H1 (cell line): Measurements from ENCODE around the gene FMOD. TPM values are rescaled to one million over a fixed set of nuclear protein-coding genes. Genes with fewer than 3 reads are reported as not detected.

Experiments
- CTCF ChIA-PET: fragments of 300-600 bp; sonication (Branson Sonifier 250); formaldehyde crosslinking; loops from one replicate; lab custom pipeline; 2021; ENCODE audit not compliant: partially characterized antibody; lab: Charles Lee
- POLR2A ChIA-PET: fragments of 300-600 bp; sonication (Branson Sonifier 250); formaldehyde crosslinking; loops from one replicate; lab custom pipeline; 2021; ENCODE audit warnings: inconsistent platforms; ENCODE audit not compliant: partially characterized antibody; lab: Charles Lee
- DNase-seq, 2 experiments: peaks; one replicate each; pipeline versions ENCODE4 v3.0.0 to v3.0.0-alpha.2; 2010 to 2022; ENCODE audit warnings: low spot score in 2 of 2, low read depth in 1 of 2, mixed read lengths in 1 of 2
- FAIRE-seq: peaks from 2 replicates; lab custom pipeline; 2011; peaks lifted over from hg19 to GRCh38; lab: Jason Lieb, UNC
- H2AFZ ChIP-seq: 2 replicates; pipeline ENCODE4 v1.8.1; 2012; ENCODE audit warnings: low read length, inconsistent platforms
- H2AK5ac ChIP-seq: 2 replicates; pipeline ENCODE4 v1.6.1; 2013; ENCODE audit warnings: low read depth, low read length
- H2BK120ac ChIP-seq: replicated peaks from 2 replicates; pipeline ENCODE3; 2013; ENCODE audit warnings: low read depth, low read length, inconsistent platforms
- H2BK12ac ChIP-seq: 2 replicates; pipeline ENCODE4 v1.6.1; 2013; ENCODE audit warnings: low read depth, low read length
- H2BK15ac ChIP-seq: 2 replicates; pipeline ENCODE4 v1.6.1; 2013; ENCODE audit warnings: low read length
- H2BK20ac ChIP-seq: 2 replicates; pipeline ENCODE4 v1.6.1; 2013; ENCODE audit warnings: low read length
- H2BK5ac ChIP-seq: 2 replicates; pipeline ENCODE4 v1.6.1; 2013; ENCODE audit warnings: low read depth, low read length
- H3K14ac ChIP-seq: 2 replicates; pipeline ENCODE4 v1.6.1; 2013; ENCODE audit warnings: inconsistent platforms; ENCODE audit not compliant: insufficient read length
- H3K18ac ChIP-seq: 2 replicates; pipeline ENCODE4 v1.6.1; 2013; ENCODE audit warnings: low read length; ENCODE audit errors: extremely low read depth
- H3K23ac ChIP-seq: 2 replicates; pipeline ENCODE4 v1.6.1; 2013; ENCODE audit warnings: inconsistent platforms; ENCODE audit not compliant: insufficient read length
- H3K23me2 ChIP-seq: 2 replicates; pipeline ENCODE4 v1.6.1; 2013; ENCODE audit warnings: low read depth, low read length
- H3K27ac ChIP-seq: 2 replicates; pipeline ENCODE4 v1.6.1; 2011; ENCODE audit warnings: low read depth, low read length, inconsistent platforms
- H3K27me3 ChIP-seq, 4 experiments: replicated peaks in 1 of 4; 1 replicate in 1 of 4; 2 replicates in 3 of 4; pipeline versions ENCODE4 v1.6.1 to v1.8.1; 2011 to 2013; ENCODE audit warnings: low read length in 3 of 4, mild to moderate bottlenecking in 3 of 4, inconsistent platforms in 2 of 4, mixed read lengths in 2 of 4, moderate library complexity in 1 of 4; ENCODE audit not compliant: control insufficient read depth in 3 of 4, insufficient read depth in 3 of 4; ENCODE audit errors: extremely low read depth in 1 of 4
- H3K36me3 ChIP-seq, 4 experiments: 2 replicates each; pipeline versions ENCODE4 v1.6.1 to v1.8.1; 2011 to 2013; ENCODE audit warnings: mild to moderate bottlenecking in 4 of 4, low read length in 3 of 4, moderate library complexity in 2 of 4, control low read depth in 1 of 4, inconsistent platforms in 1 of 4; ENCODE audit not compliant: insufficient read depth in 4 of 4, control insufficient read depth in 2 of 4
- H3K4ac ChIP-seq: replicated peaks from 2 replicates; pipeline ENCODE3; 2013; ENCODE audit warnings: low read length, low read depth, mixed read lengths, inconsistent platforms; ENCODE audit not compliant: insufficient read length
- H3K4me1 ChIP-seq, 4 experiments: replicated peaks in 1 of 4; 1 replicate in 1 of 4; 2 replicates in 3 of 4; pipeline versions ENCODE4 v1.6.1 to v1.8.1; 2011 to 2013; ENCODE audit warnings: low read length in 3 of 4, inconsistent platforms in 2 of 4, mixed read lengths in 1 of 4; ENCODE audit not compliant: insufficient read depth in 4 of 4, control insufficient read depth in 3 of 4
- H3K4me2 ChIP-seq, 2 experiments: 2 replicates each; pipeline versions ENCODE4 v1.6.1 to v1.8.1; 2011 to 2013; ENCODE audit warnings: low read depth in 2 of 2, low read length in 2 of 2, control low read depth in 1 of 2, inconsistent platforms in 1 of 2, mild to moderate bottlenecking in 1 of 2; ENCODE audit not compliant: insufficient read depth in 1 of 2
- H3K4me3 ChIP-seq, 4 experiments: fragments of 200-600, 300-600 bp in 1 of 4; sonication (generic), shearing (Covaris generic), sonication (Bioruptor Twin) in 1 of 4; 2 replicates each; pipeline versions ENCODE4 v1.5.1 to v1.8.1; 2011 to 2016; ENCODE audit warnings: low read length in 4 of 4, low read depth in 3 of 4, control low read depth in 2 of 4, inconsistent platforms in 2 of 4, mild to moderate bottlenecking in 2 of 4, mixed read lengths in 1 of 4, moderate library complexity in 1 of 4; ENCODE audit not compliant: insufficient read depth in 2 of 4; ENCODE audit errors: extremely low read depth in 1 of 4
- H3K56ac ChIP-seq: replicated peaks from 2 replicates; pipeline ENCODE3; 2013; ENCODE audit warnings: low read depth, mild to moderate bottlenecking, mixed read lengths, low read length, inconsistent platforms; ENCODE audit not compliant: insufficient read length
- H3K79me1 ChIP-seq: 2 replicates; pipeline ENCODE4 v1.6.1; 2013; ENCODE audit warnings: low read depth, low read length, control low read depth
- H3K79me2 ChIP-seq, 2 experiments: 2 replicates each; pipeline versions ENCODE4 v1.6.1 to v1.8.1; 2012 to 2013; ENCODE audit warnings: low read length in 2 of 2, mild to moderate bottlenecking in 2 of 2, inconsistent platforms in 1 of 2; ENCODE audit not compliant: insufficient read depth in 2 of 2, control insufficient read depth in 1 of 2
- H3K9ac ChIP-seq, 4 experiments: replicated peaks in 1 of 4; 1 replicate in 1 of 4; 2 replicates in 3 of 4; pipeline versions ENCODE4 v1.6.1 to v1.8.1; 2011 to 2013; ENCODE audit warnings: low read depth in 3 of 4, low read length in 3 of 4, control low read depth in 2 of 4, mild to moderate bottlenecking in 2 of 4, moderate library complexity in 2 of 4, inconsistent platforms in 1 of 4; ENCODE audit errors: extremely low read depth in 1 of 4
- H3K9me3 ChIP-seq, 2 experiments: 2 replicates each; pipeline versions ENCODE4 v1.6.1 to v1.8.1; 2012 to 2013; ENCODE audit warnings: mild to moderate bottlenecking in 2 of 2, moderate library complexity in 2 of 2, control low read depth in 1 of 2, inconsistent platforms in 1 of 2, low read depth in 1 of 2, low read length in 1 of 2, mixed read lengths in 1 of 2; ENCODE audit not compliant: insufficient read depth in 2 of 2
- H4K20me1 ChIP-seq, 2 experiments: replicated peaks in 1 of 2; 2 replicates each; pipeline versions ENCODE3 to v1.8.1; 2011 to 2013; ENCODE audit warnings: inconsistent platforms in 2 of 2, low read length in 2 of 2, mild to moderate bottlenecking in 1 of 2; ENCODE audit not compliant: insufficient read depth in 2 of 2, control insufficient read depth in 1 of 2
- H4K5ac ChIP-seq: 2 replicates; pipeline ENCODE4 v1.6.1; 2013; ENCODE audit warnings: low read length, low read depth, mixed read lengths, inconsistent platforms; ENCODE audit not compliant: insufficient read length
- H4K8ac ChIP-seq: 2 replicates; pipeline ENCODE4 v1.8.0; 2013; ENCODE audit warnings: mild to moderate bottlenecking, moderate library complexity, low read length, inconsistent platforms; ENCODE audit not compliant: insufficient read depth; ENCODE audit errors: extremely low read depth
- H4K91ac ChIP-seq: replicated peaks from 2 replicates; pipeline ENCODE3; 2013; ENCODE audit warnings: low read length, mixed read lengths, inconsistent platforms; ENCODE audit not compliant: insufficient read length
- CBX8 ChIP-seq: fragments of 300-800, 300-1000 bp; sonication (generic); IDR thresholded peaks from 2 replicates; pipeline ENCODE4 v1.7.1; 2016; ENCODE audit warnings: low read depth, low read length, borderline replicate concordance
- JUND ChIP-seq: IDR thresholded peaks from 2 replicates; pipeline ENCODE4 v1.6.1; 2011; ENCODE audit warnings: mild to moderate bottlenecking, improper control_type of control experiment, low read length
- RAD21 ChIP-seq, 2 experiments: IDR thresholded peaks in 1 of 2; conservative IDR thresholded peaks in 1 of 2; 2 replicates each; pipeline ENCODE4 v1.6.1; 2011; ENCODE audit warnings: low read depth in 2 of 2, low read length in 2 of 2, improper control_type of control experiment in 1 of 2, inconsistent platforms in 1 of 2, mild to moderate bottlenecking in 1 of 2, moderate library complexity in 1 of 2
- WGBS, 2 experiments: shearing (Covaris generic) in 1 of 2; methylation state at CpG; one replicate each; pipeline versions ENCODE4 v1.1.6 to v1.1.7; 2013 to 2015; ENCODE audit warnings: low lambda C conversion rate in 2 of 2, mixed read lengths in 2 of 2, inconsistent platforms in 1 of 2, low coverage in 1 of 2, missing lambda C conversion rate in 1 of 2; ENCODE audit not compliant: insufficient replicate concordance in 2 of 2, insufficient coverage in 1 of 2, insufficient read length in 1 of 2; ENCODE audit errors: extremely low coverage in 1 of 2, missing lambda C conversion rate in 1 of 2; 5-methylcytosine and 5-hydroxymethylcytosine counted together
- polyA plus RNA-seq, 7 experiments: library from polyadenylated mRNA; depleted of rRNA in 3 of 7; stranded (reverse) in 5 of 7; unstranded in 2 of 7; fragments of >200 nt in 5 of 7; fragments of 200-250 nt in 2 of 7; gene quantifications; 1 replicate in 5 of 7; 2 replicates in 1 of 7; 4 replicates in 1 of 7; pipeline versions ENCODE4 v1.2.1 to v1.2.3, GENCODE V29; 2011 to 2013; ENCODE audit warnings: missing spikeins in 2 of 7, mixed read lengths in 2 of 7
- total RNA-seq: library from RNA; stranded (reverse); fragmentation: NEBNext Ultra II Directional; extraction: Animal tissue kit (Norgen Biotek cat#: 25700); gene quantifications from 2 replicates; pipeline ENCODE4 v1.2.1, GENCODE V29; 2021
- TF ChIP-seq, protein P1 (sequence below): IDR thresholded peaks from 2 replicates; pipeline ENCODE4 v1.6.1; 2012; ENCODE audit warnings: inconsistent platforms

FMOD gene
- total and polyA plus RNA-seq, 2 of the 8 experiments (the other 6 are each of a cell fraction or from before 2014, with no cell fraction given) = 0.17 to 0.32 TPM

- CTCF ChIA-PET = interaction anchor here (0.7 to 1.5 kb wide), 3 partner anchors 10 to 220 kb away, joined by 3 read pairs; no protein-coding TSS in a partner anchor
- DNase-seq = no peak
- Histone ChIP-seq H2BK5ac (no peak overlapping the region), H2BK120ac (no peak overlapping the region), H3K36me3 (no peaks in the 10 kb centered on the region), H3K23ac (no peak overlapping the region), H2BK15ac (no peak overlapping the region), H3K27me3 (no peaks in the 10 kb centered on the region), H2AFZ (no peak overlapping the region), H4K91ac (no peak overlapping the region), H3K4me2 (no peak overlapping the region), H3K9me3 (no peaks in the 10 kb centered on the region), H2BK12ac (no peak overlapping the region), H3K4ac (no peak overlapping the region), H4K20me1 (no peaks in the 10 kb centered on the region), H3K9ac (no peak overlapping the region), H3K56ac (no peak overlapping the region), H3K14ac (no peak overlapping the region), H3K79me2 (no peaks in the 10 kb centered on the region), H4K5ac (no peak overlapping the region), H2AK5ac (no peak overlapping the region), H2BK20ac (no peak overlapping the region), H3K79me1 (no peaks in the 10 kb centered on the region), H3K4me1 (no peaks in the 10 kb centered on the region; a peak in 1 of 7 replicates), H3K23me2 (no peaks in the 10 kb centered on the region), H3K27ac (no peak overlapping the region), H3K4me3 (no peak overlapping the region), H4K8ac (no peak overlapping the region), H3K18ac (no peak overlapping the region)
- WGBS, 2 experiments = 88% methylated on average over 2 of the region's 2 CpGs; no CpG with 5 or more reads in 1 of the 2 experiments
- FAIRE-seq = no peak
- POLR2A ChIA-PET = no interaction called here
- TF ChIP-seq, protein P1, sequence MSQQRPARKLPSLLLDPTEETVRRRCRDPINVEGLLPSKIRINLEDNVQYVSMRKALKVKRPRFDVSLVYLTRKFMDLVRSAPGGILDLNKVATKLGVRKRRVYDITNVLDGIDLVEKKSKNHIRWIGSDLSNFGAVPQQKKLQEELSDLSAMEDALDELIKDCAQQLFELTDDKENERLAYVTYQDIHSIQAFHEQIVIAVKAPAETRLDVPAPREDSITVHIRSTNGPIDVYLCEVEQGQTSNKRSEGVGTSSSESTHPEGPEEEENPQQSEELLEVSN = no peak
- TF ChIP-seq JUND = no peak
- TF ChIP-seq RAD21 (IDR thresholded peaks at IDR 0.05 in 1 of 2, conservative IDR thresholded peaks at IDR 0.05 in 1 of 2; ENCODE audit: low read depth in 2 of 2, low read length in 2 of 2) = no peak
- no peak for TF ChIP-seq CBX8
These were observed 30.3 kb upstream of the FMOD start for GRCh38 chr1:203381151-203381751.
